T-cell (primary cell): ENCODE data around the gene RBFA. TPM values are rescaled to one million over a fixed set of nuclear protein-coding genes. Genes with fewer than 3 reads are reported as not detected.
A peak's percentile ranks its signal among the peaks of the same experiment; 100 is the strongest.

Experiments used
- ATAC-seq, 4 experiments: fragments of 200-7000 bp in 3 of 4; fragments of 150-1000 bp in 1 of 4; cut with Tn5 transposase; replicated peaks in 1 of 4; 1 replicate in 3 of 4; 2 replicates in 1 of 4; pipeline ENCODE4 v1.10.0; 2021; ENCODE audit warnings: moderate library complexity in 3 of 4, mild to moderate bottlenecking in 2 of 4, moderate number of reproducible peaks in 1 of 4
- CTCF ChIA-PET, 2 donors: fragments of 300-600 bp; sonication (Branson Sonifier 250); formaldehyde crosslinking; loops; one replicate each; lab custom pipeline; 2022; ENCODE audit warnings: antibody characterized with exemption in 2 of 2; lab: Charles Lee
- POLR2A ChIA-PET, 2 donors: fragments of 300-600 bp; sonication (Branson Sonifier 250); formaldehyde crosslinking; loops; one replicate each; lab custom pipeline; 2022; ENCODE audit warnings: antibody characterized with exemption in 2 of 2; lab: Charles Lee
- DNase-seq, 35 experiments: peaks; one replicate each; pipeline versions ENCODE4 v3.0.0 to v3.0.0-alpha.2; 2013 to 2023
- H3K27ac ChIP-seq: one replicate; pipeline ENCODE4 v1.5.1; 2013; ENCODE audit warnings: low read length
- H3K27me3 ChIP-seq, 2 experiments: replicated peaks in 1 of 2; 1 replicate in 1 of 2; 2 replicates in 1 of 2; pipeline versions ENCODE4 v1.6.1 to v1.7.0; 2013; ENCODE audit warnings: low read length in 1 of 2, mixed read lengths in 1 of 2; ENCODE audit not compliant: control insufficient read depth in 2 of 2, insufficient read depth in 2 of 2; ENCODE audit errors: extremely low read depth in 1 of 2
- H3K36me3 ChIP-seq, 2 donors: 1 replicate in 1 of 2; 2 replicates in 1 of 2; pipeline versions ENCODE4 v1.6.1 to v1.7.0; 2013; ENCODE audit warnings: low read length in 1 of 2; ENCODE audit not compliant: control insufficient read depth in 2 of 2, insufficient read depth in 1 of 2; ENCODE audit errors: extremely low read depth in 1 of 2
- H3K4me1 ChIP-seq, 2 experiments: 1 replicate in 1 of 2; 2 replicates in 1 of 2; pipeline versions ENCODE4 v1.6.1 to v1.7.0; 2013; ENCODE audit warnings: low read length in 2 of 2, mixed read lengths in 1 of 2; ENCODE audit not compliant: insufficient read depth in 2 of 2, control insufficient read depth in 1 of 2; ENCODE audit errors: extremely low read depth in 1 of 2
- H3K4me3 ChIP-seq, 2 donors: 1 replicate in 1 of 2; 2 replicates in 1 of 2; pipeline versions ENCODE4 v1.5.1 to v1.7.0; 2013; ENCODE audit warnings: mild to moderate bottlenecking in 2 of 2, low read length in 1 of 2, moderate library complexity in 1 of 2; ENCODE audit not compliant: control insufficient read depth in 1 of 2; ENCODE audit errors: extremely low read depth in 1 of 2
- H3K9me3 ChIP-seq: 2 replicates; pipeline ENCODE4 v1.7.0; 2013
- H3K27ac Mint-ChIP-seq, 2 donors: one replicate each; pipeline ENCODE4 v1.8.0; 2020 to 2021; ENCODE audit warnings: mild to moderate bottlenecking in 2 of 2, mixed read lengths in 2 of 2
- H3K27me3 Mint-ChIP-seq, 2 donors: one replicate each; pipeline ENCODE4 v1.8.0; 2021 to 2022; ENCODE audit warnings: mixed read lengths in 2 of 2
- H3K36me3 Mint-ChIP-seq: one replicate; pipeline ENCODE4 v1.8.0; 2021; ENCODE audit warnings: mixed read lengths
- H3K4me1 Mint-ChIP-seq, 3 donors: one replicate each; pipeline ENCODE4 v1.8.0; 2020 to 2022; ENCODE audit warnings: mixed read lengths in 3 of 3, mild to moderate bottlenecking in 1 of 3
- H3K4me3 Mint-ChIP-seq, 3 donors: one replicate each; pipeline ENCODE4 v1.8.0; 2020 to 2022; ENCODE audit warnings: mild to moderate bottlenecking in 3 of 3, mixed read lengths in 3 of 3, moderate library complexity in 3 of 3
- H3K9me3 Mint-ChIP-seq, 3 donors: one replicate each; pipeline ENCODE4 v1.8.0; 2020 to 2022; ENCODE audit warnings: mixed read lengths in 3 of 3
- WGBS: methylation state at CpG from one replicate; pipeline ENCODE4 v1.1.5; 2013; ENCODE audit warnings: missing lambda C conversion rate; ENCODE audit not compliant: insufficient coverage; 5-methylcytosine and 5-hydroxymethylcytosine counted together
- total RNA-seq, 35 experiments: library from RNA in 6 of 35; stranded (reverse) in 6 of 35; fragments of 120-200 nt in 1 of 35; gene quantifications; one replicate each; pipeline versions ENCODE4 v1.2.1 to v1.2.4 and lab custom pipeline; 2013 to 2026

The RBFA gene, protein sequence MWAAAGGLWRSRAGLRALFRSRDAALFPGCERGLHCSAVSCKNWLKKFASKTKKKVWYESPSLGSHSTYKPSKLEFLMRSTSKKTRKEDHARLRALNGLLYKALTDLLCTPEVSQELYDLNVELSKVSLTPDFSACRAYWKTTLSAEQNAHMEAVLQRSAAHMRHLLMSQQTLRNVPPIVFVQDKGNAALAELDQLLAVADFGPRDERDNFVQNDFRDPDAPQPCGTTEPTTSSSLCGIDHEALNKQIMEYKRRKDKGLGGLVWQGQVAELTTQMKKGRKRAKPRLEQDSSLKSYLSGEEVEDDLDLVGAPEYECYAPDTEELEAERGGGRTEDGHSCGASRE
- 10 to 100 TPM; 17.9 to 27.4 (median 20.9) TPM for total RNA-seq
- 17.9 TPM for total RNA-seq (2013)
- total RNA-seq (lab: John Stamatoyannopoulos, UW) = 5.9 to 21.0 (median 11.0) reads per million in 29 experiments

DNA sequence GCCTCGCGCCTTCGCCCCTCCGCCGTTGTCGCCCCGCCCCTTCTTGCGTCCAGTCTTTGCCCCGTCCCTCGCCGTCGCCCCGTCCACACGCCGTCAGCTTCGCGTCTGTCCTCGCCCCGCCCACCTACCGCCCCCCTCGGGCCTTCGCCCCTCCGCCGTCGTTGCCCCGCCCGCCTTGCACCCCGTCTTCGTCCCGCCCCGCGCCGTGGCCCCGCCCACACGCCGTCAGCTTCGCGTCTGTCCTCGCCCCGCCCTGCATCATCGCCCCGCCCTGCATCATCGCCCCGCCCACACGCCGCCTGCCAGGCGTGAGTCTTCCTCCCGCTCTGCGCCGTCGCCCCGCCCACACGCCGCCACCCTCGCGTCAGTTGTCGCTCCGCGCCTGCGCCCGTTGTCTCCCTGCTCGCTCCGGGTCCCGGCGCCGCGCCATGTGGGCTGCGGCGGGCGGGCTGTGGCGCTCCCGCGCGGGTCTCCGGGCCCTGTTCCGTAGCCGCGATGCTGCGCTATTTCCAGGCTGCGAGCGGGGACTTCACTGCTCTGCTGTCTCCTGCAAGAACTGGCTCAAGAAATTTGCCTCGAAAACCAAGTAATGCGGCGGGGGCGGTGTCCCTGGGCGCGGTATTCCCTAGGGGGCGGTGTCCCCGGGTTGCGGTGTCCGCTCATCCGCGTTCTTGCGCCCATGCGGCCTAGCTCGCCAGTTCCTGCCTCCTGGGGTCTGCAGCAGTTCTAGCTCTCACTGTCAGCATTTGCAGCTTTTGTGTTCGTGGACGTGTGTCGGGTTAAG lies at the start of gene RBFA:
TSS of gene RBFA (plus strand) at position 367 of the 784 bp plus-strand sequence. CDS start at position 429, 62 bp downstream.
- Histone ChIP-seq H3K4me1 (peaks cover 12 to 23% of the 10 kb centered on the region in 2 experiments), H3K4me3 (peak within 1 kb of the TSS; percentile 84 to 89), H3K9me3 (no peaks in the 10 kb centered on the region), H3K36me3 (peaks cover 3 to 6% of the 10 kb centered on the region in 2 donors), H3K27ac (peak within 1 kb of the TSS; percentile 95), H3K27me3 (no peaks in the 10 kb centered on the region)
- peaks cover 24% of the 10 kb centered on the region for H3K36me3 Mint-ChIP-seq
- H3K4me1 Mint-ChIP-seq = peaks cover 26 to 29% (median 29%) of the 10 kb centered on the region in 3 donors
- under 1% methylated on average over 87 of the region's 99 CpGs for WGBS
- no peaks in the 10 kb centered on the region for H3K27me3 Mint-ChIP-seq
- ATAC-seq (peak; percentile 74 to 83 (median 80)), DNase-seq (peak; percentile 96 to 100 (median 99))
- CTCF ChIA-PET = interaction anchor here in 1 of 2 donors (0.6 to 2.0 kb wide), 5 partner anchors 46 to 716 kb away, joined by 3 to 9 read pairs (median 6); partner anchors contain the start of gene TXNL4A
- H3K27ac Mint-ChIP-seq = peak within 1 kb of the TSS; percentile 90 to 95
- peak within 1 kb of the TSS; percentile 85 to 88 (median 86) for H3K4me3 Mint-ChIP-seq
- POLR2A ChIA-PET = interaction anchor here in 1 of 2 donors (0.6 to 1.9 kb wide), 5 partner anchors 11 to 965 kb away, joined by 3 to 13 read pairs (median 7); partner anchors contain the start of genes ADNP2 and ATP9B
- peaks cover 0 to 5% (median 4%) of the 10 kb centered on the region in 3 donors for H3K9me3 Mint-ChIP-seq

DNA sequence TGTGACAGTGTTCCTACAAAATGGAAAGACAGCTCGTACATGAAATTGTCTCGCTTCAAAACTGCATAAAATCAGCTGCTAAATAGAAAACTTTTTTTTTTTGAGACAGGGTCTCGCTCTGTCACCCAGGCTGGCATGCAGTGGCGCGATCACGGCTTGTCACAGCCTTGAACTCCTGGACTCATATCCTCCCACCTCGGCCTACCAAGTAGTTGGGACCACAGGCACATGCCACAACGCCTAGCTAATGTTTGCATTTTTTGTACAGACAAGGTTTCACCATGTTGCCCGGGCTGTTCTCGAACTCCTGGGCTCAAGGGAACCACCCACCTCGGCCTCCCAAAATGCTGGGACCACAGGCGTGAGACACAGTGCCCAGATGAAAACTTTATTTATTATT lies 49.1 kb upstream of the RBFA start:
- Histone ChIP-seq H3K27ac (no peak overlapping the region), H3K4me3 (no peak overlapping the region), H3K4me1 (peaks cover 17 to 54% of the 10 kb centered on the region in 2 experiments), H3K9me3 (no peaks in the 10 kb centered on the region), H3K36me3 (peaks cover 0 to 10% of the 10 kb centered on the region in 2 donors), H3K27me3 (no peaks in the 10 kb centered on the region)
- ATAC-seq = no peak
- ChIA-PET POLR2A (interaction anchor here (0.6 to 1.0 kb wide), 6 partner anchors 8 to 191 kb away, joined by 3 to 6 read pairs (median 3); no protein-coding TSS in a partner anchor), CTCF (interaction anchor here in 1 of 2 donors (0.7 to 1.6 kb wide), 2 partner anchors 21 to 49 kb away, joined by 3 to 6 read pairs; partner anchors contain the start of genes HSBP1L1 and RBFA)
- H3K27me3 Mint-ChIP-seq = no peaks in the 10 kb centered on the region
- DNase-seq = no peak
- WGBS = 99% methylated on average over 12 of the region's 12 CpGs
- peaks cover 63 to 76% (median 70%) of the 10 kb centered on the region in 3 donors for H3K4me1 Mint-ChIP-seq
- peak overlapping the region in 1 of 2 donors; percentile 29 for H3K27ac Mint-ChIP-seq
- H3K9me3 Mint-ChIP-seq = no peaks in the 10 kb centered on the region
- peak overlapping the region in 1 of 3 donors; percentile 23 for H3K4me3 Mint-ChIP-seq
- peaks cover 16% of the 10 kb centered on the region for H3K36me3 Mint-ChIP-seq

DNA sequence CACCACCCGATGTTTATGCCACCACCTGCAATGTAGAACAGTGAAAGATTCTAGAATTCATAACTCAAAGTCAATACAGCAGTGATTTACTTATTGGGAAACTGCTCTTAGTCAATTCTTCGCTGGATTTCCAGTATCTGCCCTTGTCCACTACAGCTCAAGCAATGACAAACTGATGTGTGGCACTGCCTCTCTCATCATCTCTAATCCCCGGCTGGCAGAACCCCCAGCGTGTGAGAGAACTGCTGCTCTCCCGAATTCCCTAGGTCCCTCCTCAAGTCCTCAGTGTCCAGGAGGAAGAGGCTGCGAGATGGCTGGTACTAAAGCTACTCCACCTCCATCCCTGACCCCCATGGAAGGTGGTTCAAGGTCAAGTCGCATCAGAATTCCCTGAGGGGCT lies 47.5 kb upstream of the RBFA start:
- peaks cover 17 to 47% of the 10 kb centered on the region in 2 experiments for H3K4me1 ChIP-seq
- ATAC-seq = no peak
- H3K27ac Mint-ChIP-seq = peak overlapping the region; percentile 76 to 82
- peaks cover 0 to 10% of the 10 kb centered on the region in 2 donors for H3K36me3 ChIP-seq
- H3K36me3 Mint-ChIP-seq = peaks cover 16% of the 10 kb centered on the region
- no peak overlapping the region for H3K27ac ChIP-seq
- H3K4me3 ChIP-seq = no peak overlapping the region
- H3K4me3 Mint-ChIP-seq = peak overlapping the region; percentile 86 to 88 (median 87)
- DNase-seq = no peak
- no peaks in the 10 kb centered on the region for H3K27me3 Mint-ChIP-seq
- CTCF ChIA-PET = no interaction called here
- no peaks in the 10 kb centered on the region for H3K27me3 ChIP-seq
- H3K4me1 Mint-ChIP-seq = peaks cover 57 to 64% (median 60%) of the 10 kb centered on the region in 3 donors
- H3K9me3 Mint-ChIP-seq = no peaks in the 10 kb centered on the region
- WGBS = 79% methylated on average over 5 of the region's 7 CpGs
- H3K9me3 ChIP-seq = no peaks in the 10 kb centered on the region
- POLR2A ChIA-PET = no interaction called here

DNA sequence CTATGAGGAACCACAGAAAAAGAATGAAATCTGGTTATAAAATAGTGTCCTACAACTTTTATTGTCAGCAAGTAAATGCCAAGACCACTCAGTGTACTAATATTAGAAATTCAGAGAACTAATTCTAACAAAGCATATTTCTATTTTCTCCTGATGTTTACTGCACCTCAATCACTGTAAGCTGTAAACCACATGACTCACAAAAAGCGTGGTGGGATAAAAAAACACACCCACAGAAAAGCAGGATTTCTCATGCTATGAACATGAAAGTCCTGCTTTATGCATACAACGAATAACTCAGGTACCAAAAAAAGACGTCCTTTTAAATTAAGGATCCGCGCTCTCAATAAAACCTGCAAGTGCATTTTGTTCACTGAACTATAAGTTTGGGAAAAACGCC lies 46.7 kb upstream of the RBFA start:
- H3K36me3 ChIP-seq = peaks cover 0 to 7% of the 10 kb centered on the region in 2 donors
- no peak for ATAC-seq
- H3K27me3 Mint-ChIP-seq = no peaks in the 10 kb centered on the region
- ChIA-PET POLR2A (no interaction called here), CTCF (interaction anchor here (0.7 to 1.6 kb wide), 3 partner anchors 21 to 47 kb away, joined by 3 to 9 read pairs (median 4); partner anchors contain the start of genes RBFA (in 1 of the 2) and SLC66A2 (in 1 of the 2))
- peak overlapping the region; percentile 74 to 82 for H3K27ac Mint-ChIP-seq
- DNase-seq = peak in 1 of 35 experiments; percentile 25
- peaks cover 49 to 55% (median 51%) of the 10 kb centered on the region in 3 donors for H3K4me1 Mint-ChIP-seq
- H3K9me3 Mint-ChIP-seq = no peaks in the 10 kb centered on the region
- no peaks in the 10 kb centered on the region for H3K9me3 ChIP-seq
- H3K27ac ChIP-seq = peak overlapping the region; percentile 80
- peak overlapping the region; percentile 86 to 88 (median 87) for H3K4me3 Mint-ChIP-seq
- peaks cover 16 to 38% of the 10 kb centered on the region in 2 experiments for H3K4me1 ChIP-seq
- WGBS = 0% methylated on average over 2 of the region's 6 CpGs
- H3K27me3 ChIP-seq = no peaks in the 10 kb centered on the region
- peak overlapping the region; percentile 78 to 88 for H3K4me3 ChIP-seq
- H3K36me3 Mint-ChIP-seq = peaks cover 16% of the 10 kb centered on the region

DNA sequence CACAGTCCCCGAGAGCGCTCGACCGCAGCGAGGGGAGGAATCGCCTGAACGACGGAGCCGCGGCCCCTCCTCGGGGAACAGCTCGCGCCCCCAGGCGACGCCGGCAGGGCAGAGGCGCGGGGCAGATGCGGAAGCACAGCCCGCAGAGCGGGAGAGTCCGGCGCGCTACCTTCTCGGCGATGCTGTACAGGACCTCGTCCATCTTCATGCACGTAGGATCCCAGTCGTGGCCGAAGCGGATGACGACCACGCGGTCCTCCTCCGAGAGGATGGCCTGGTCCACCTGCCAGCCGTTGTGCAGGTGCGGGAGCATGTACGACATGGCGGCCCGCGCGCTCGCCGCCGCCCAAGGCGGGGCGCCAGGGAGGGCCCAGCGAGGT lies 46.2 kb upstream of the RBFA start:
- ChIA-PET CTCF (interaction anchor here (0.7 to 1.6 kb wide), 3 partner anchors 21 to 46 kb away, joined by 3 to 9 read pairs (median 4); partner anchors contain the start of genes RBFA (in 1 of the 2) and SLC66A2 (in 1 of the 2)), POLR2A (no interaction called here)
- Mint-ChIP-seq H3K4me3 (peak overlapping the region; percentile 86 to 88 (median 87)), H3K27me3 (no peaks in the 10 kb centered on the region), H3K36me3 (peaks cover 16% of the 10 kb centered on the region), H3K4me1 (peaks cover 44 to 51% (median 47%) of the 10 kb centered on the region in 3 donors), H3K27ac (peak overlapping the region; percentile 74 to 82), H3K9me3 (no peaks in the 10 kb centered on the region)
- WGBS = under 1% methylated on average over 48 of the region's 48 CpGs
- Histone ChIP-seq H3K4me1 (peaks cover 14 to 33% of the 10 kb centered on the region in 2 experiments), H3K9me3 (no peaks in the 10 kb centered on the region), H3K36me3 (peaks cover 0 to 4% of the 10 kb centered on the region in 2 donors), H3K27ac (peak overlapping the region; percentile 80), H3K4me3 (peak overlapping the region; percentile 78 to 88), H3K27me3 (no peaks in the 10 kb centered on the region)
- ATAC-seq (peak; percentile 73 to 79 (median 76)), DNase-seq (peak in 33 of 35 experiments; percentile 25 to 76 (median 57))
